OCI-M2 (cell line): ENCODE results near the gene KDM2A.

ENCODE experiments used
- DNase-seq: peaks from one replicate; lab custom pipeline; 2025; ENCODE audit not compliant: unreplicated experiment; lab: John Stamatoyannopoulos, UW

The KDM2A gene

DNA sequence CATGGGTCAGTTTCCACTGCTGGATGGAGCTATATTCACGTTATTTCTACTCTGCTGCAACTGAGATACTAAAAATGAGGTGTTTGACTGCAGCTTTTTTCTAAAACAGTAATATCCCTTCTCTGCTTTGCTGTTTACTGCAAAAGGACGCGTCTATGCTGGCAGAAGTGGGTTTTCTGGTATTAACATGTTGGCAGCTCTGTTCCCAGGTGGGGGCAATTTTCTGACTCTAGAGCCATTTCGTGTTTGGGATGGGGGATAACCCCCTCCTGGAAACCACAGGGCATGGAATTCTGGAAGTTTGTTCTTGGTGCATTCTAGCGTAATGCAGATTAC, 152.1 kb downstream of the KDM2A start:
- DNase-seq = no peak

DNA sequence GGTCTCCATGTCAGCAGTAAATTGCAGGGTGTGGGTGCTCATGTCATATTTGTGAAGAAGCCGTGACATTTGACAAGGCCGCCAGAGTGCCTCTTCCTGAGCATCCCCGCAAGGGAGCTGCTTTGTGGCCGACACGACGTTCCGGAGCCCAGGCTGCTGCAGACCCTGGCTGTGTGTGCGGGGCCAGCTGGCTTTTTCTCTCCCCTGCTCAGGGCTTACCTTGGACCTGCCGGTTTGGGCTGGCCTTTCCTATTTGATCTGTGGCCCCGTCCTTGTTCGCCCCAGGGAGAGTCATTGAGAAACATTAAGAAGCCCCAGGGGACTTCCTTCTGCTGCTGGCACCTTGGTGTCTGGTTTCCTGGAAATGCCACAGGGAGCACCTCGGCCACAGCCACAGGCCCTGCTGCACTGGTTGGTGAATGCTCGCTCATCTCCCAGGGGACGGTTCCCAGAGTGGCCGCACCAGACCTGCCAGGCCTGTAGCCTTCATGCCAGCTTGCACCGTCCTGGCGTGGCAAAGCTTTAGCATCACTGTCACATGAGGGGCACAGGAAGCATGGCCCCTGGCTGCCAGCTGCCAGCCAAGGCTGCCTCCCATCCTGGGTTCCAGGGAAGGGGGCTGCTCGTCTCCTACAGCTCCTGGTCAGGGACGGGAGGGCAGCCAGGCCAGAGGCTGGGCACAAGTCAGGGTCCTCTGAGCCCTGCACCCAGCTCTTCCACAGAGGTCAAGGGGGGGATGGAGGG, 152.7 kb downstream of the KDM2A start:
- no peak for DNase-seq

DNA sequence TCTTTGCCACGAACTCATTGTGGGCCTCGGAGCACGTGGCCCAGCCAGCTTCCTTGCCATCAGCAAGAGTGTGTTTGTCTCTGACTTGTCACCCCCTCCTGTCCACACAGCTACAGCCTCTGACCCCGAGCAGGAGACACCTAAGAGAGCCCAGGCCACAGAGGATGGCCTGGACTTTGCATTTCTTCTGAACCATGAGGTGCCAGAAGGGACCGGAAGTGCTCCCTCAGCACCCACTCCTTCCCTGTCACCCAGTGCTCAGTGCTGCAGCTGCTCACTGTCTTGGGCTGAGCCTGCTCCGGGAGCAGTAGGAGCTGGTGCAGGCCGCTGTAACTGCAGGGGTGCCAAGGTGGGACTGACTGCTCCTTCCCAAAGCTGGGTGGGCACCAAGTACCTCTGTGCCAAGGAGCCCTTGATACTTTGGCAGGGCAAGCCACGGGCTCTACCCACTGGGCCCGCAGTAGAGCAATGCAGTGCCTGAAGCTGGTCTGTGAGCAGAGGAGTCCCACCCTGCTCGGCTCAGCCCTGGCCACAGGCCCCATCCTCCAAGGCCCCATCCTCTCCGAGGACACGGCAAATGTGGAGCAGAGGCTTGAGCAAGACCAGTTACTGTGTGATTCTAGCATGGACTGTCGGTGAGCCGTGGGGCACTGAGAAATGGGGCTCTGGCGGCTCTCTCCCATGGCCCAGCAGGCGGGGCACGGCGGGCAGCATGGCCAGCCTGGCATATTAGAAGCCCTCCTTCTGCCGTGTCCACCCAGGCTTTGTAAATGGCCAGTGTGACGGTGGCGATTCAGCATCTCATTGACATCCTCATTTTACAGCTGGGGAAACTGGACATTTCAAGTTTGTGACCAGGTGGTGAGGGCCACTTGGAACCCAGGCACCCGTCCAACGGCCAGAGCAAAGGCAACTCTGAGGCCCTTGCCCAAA, 153.5 kb downstream of the KDM2A start:
- no peak for DNase-seq

DNA sequence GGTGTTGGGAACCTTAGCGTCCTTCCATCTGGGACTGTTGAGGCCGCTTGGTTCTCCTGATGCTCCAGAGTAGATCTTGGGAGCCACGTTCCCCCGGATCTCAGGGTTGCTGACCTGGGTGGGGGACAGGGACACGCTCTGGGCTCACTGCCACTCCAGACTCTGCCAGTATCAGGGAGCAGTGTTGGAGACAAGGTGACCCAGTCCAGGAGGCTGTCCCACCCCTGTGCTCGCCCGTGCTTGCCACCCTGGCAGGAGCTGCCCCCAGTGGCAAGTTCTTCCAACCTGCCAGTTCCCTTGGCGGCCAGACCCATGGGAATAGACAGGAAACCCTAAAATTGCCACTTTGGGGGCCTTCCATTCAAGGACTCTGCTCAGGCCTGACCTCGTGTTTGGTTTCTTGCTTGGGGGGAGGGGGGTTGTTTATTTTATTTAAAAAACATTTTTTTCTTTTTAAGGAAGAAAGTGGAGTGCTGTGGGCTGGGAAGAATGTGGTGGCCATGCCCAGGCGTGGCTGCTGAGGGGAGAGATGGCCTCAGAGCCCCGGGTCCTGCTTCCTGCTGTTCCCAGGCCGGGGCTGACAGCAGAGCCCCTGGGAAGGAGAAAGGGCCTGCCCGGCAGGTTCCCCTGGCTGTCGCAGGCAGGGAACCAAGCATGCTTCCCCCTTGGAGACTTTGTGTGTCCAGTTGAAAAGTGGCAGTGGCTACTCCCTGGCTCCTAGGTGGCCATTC, 154.4 kb downstream of the KDM2A start:
- no peak for DNase-seq

DNA sequence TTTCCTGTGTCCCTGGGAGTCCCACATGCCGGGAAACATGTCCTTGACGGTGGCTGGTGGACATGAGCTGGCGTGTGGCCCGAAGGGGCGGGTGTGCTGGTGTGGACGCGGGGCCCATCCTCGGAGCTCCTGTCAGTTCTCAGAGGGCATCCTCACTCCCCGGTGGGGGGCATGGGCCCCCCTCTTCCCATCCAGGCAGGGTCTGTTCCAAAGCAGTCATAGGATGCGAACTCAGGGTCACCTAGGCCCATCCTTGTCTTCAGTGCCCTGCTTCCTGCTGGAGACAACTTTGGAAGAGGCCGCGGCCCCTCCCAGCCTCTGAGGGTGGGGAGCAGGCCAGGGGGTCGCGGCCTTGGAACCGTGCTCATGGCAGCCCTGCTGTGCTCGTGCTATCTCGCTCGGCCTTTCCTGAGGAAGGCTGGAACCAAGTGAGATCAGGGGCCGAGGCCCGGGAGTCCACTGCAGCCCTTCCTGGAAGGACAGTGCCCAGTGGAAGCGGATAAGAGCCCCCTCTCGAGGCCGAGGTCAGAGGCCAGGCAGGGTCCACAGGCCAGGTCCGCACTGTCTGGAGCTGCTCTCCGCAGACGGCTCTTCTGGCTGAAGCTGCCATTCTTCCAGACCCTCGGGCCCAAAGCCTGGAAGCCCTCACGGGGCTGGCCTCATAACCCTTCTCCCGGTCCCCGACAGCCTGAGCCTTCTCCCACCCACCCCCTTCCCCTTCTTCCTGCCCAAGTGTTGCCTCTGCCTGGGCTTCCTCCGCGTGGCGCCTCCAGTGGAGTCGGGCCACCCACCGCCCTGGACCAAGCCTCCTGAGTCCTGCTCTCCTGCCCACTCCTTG, 155.9 kb downstream of the KDM2A start:
- no peak for DNase-seq

DNA sequence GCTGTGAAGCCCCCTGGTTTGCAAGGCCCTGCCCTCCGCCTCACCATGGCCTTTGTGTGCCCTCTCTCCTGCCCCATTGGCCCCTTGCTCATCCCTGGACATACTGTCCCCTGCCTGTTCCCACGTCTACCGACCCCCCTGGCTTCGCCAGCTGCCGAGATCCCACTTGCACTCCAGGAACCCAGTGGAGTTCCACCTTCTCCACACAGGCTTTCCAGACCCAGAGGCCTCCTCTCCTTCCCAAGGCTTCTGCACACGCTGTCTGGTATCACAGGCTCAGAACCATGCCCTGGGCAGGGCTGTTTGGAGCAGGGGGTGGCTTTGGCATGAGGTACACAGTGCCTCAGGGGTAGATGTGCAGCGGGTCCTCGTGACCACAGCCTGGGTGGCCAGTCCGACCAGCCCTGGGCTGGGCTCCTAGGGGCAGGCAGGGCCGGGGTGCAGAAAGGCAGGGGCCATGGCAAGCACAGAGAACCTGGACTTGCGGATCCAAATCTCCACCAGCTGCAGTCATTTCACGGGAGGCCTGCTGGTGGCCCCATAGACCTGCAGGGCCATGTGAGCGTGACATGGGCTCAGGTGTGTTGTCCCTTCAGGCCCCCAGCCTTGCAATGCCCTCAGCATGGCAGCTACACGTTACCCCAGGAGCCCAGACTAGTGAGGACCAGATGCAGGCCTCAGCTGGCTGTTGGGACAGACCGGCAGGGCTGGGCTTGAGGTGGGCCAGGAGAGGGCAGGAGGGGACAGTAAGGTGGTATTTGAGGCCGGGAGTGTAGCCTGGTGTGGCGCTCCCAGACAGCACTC, 156.7 kb downstream of the KDM2A start:
- no peak for DNase-seq

DNA sequence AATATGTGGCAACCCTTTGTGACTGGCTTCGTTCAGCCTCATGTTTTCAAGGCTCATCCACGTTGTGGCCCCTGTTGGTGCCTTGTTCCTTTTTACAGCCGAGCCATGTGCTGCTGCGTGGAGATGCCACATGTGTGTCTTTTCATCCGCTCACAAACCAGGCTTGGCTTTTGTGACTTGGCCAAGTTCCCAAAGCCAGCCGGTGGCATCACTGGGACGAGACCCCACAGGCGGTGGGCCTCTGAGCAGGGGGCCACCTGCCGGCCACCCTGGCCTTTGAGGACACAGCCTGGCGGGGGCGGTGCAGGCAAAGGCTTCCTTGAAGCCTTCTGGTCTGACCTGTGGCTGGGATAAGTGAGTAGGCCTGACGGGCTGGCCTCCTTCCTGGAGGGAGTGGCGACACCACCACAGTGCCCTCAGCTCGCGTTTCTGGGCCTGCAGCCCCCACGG, 157.7 kb downstream of the KDM2A start:
- DNase-seq = no peak

DNA sequence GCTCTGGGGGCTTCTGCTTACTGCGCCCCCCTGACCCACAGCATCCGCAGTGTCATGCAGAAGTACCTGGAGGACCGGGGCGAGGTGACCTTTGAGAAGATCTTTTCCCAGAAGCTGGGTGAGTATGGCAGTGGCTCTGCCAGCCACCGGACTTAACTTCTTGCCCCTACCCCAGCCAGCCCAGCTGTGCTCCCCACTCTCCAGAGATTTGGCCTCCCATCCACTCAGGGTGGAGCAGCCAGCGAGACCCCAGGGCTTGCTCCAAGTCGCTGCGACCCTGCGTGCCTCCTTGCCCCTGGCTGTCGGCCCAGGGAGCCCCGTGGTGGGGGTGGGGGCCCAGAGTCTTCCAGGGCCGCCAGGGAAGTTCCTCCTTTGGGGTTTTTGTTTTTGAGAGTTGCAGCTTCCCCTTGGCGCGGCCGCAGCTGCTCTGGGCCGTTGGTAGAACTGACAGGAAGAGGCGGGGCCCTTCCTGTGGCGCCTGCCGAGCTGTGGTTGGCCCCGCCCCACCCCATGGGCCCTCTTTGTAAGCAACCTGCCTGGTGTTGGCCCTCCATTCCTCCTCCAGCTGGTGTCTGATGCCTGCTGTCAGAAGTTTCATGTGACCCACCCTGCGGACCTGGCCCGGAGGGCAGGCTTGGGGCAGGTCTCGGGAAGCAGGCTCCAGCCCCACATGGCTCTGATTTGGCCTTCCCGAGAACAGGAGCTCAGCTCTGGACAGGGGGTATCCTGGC, 158.3 kb downstream of the KDM2A start:
- DNase-seq = peak; percentile 52

DNA sequence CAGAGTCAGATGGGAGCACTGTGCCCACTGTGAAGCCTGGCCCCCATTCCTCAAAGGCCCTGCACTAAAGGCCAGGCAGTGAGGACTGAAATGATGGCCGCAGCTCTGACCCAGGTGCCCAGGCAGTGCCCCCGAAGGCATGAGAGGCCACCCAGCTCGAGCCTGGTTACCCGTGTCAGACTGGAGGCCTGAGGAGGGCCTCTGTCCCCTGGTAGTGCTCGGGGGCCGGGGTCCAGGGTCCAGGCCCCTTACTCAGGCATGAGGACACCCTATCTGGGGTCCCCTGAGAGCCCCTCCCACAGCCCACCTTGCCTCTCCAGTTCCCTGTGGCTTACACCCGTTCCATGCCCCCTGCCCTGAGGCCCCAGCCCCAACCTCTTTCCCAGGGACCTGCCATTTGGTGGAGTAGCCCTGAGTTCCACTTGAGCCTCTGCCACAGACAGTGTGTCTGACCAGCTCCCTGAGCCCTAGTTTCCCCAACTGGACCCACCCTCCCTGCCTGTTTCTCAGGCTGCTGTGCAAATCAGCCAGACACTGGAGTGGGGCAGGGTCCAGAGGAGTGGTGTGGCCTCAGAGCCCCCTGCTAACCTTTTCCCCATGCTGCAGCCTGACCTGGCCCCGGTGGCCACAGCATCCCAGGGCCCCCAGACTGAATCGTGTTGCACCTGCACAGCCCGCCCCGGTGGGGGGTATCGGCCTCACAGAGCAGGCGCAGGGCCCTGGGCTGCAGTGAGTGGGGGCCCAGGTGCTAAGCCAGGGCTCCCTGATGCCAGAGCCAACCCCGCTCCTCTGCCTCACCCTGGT, 159.3 kb downstream of the KDM2A start:
- DNase-seq = no peak

DNA sequence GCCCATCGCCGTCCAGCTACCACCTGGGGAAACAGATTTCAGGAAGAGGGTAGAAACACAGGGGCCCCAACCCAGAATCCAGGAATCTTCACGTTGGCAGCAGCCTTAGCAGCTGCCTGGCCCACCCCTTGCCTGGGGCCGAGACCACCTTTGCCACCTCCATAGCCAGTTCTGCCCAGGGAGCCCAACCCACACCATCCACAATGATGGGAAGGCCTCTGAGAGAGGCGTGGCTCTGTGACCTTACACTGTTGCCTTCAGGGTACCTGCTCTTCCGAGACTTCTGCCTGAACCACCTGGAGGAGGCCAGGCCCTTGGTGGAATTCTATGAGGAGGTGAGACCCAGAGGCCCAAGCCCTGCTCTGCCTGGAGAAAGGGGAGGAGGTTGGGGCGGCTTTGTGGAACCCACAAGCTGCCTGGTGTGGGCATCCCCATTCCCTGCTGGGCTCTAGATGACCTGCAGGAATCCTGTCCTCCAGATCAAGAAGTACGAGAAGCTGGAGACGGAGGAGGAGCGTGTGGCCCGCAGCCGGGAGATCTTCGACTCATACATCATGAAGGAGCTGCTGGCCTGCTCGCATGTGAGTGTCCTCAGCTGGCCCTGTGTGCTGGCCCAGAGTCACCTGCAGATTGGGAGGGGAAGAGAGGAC, 160.0 kb downstream of the KDM2A start:
- no peak for DNase-seq

DNA sequence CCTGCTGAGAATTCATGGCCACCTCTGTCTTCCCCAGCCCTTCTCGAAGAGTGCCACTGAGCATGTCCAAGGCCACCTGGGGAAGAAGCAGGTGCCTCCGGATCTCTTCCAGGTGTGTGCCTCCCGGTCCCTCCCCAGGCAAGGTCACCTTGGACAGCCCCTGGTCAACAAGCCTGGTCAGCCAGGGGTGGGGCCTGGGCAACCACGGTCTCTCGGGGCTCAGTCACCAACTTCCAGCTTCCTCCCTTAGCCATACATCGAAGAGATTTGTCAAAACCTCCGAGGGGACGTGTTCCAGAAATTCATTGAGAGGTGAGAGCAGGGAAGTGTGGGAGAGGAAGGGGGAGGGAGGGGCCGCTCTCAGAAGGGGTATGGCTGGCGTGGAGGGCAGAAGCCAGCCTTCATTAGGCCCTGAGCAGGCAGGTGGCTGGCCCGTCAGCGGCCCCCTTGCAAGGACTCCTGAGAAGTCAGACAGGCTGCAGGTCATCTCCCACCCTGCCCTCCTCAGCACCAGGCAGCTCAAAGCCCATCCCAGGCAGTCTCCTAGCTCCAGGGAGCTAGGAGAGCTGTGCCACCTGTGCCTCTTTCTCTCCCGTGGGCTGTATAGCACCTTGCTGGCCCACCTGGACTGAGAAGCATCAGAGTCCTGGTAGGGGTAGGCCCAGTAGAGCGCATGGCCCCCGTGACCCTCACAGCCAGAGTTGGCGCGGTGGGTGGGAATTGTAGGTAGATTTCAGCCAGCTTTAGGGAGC, 160.7 kb downstream of the KDM2A start:
- DNase-seq = no peak

DNA sequence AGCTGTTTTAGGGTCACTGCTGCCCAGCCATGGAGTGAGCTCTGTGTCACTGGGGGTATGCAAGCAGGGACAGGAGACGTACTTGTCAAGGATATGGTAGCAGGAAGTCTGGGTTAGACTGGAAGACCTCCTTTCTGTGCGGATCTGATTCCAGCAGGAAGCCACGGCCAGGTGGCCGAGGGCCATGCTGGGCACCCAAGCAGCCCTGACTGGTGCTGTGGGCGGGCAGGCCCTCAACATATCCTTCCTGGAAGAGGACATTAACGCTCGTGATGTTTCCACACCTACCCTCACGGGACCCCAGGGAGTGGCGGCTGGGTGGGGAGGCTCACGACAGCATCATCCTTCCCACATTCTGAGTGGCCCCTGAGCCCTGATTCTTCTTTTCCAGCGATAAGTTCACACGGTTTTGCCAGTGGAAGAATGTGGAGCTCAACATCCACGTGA, 161.3 kb downstream of the KDM2A start:
- no peak for DNase-seq

DNA sequence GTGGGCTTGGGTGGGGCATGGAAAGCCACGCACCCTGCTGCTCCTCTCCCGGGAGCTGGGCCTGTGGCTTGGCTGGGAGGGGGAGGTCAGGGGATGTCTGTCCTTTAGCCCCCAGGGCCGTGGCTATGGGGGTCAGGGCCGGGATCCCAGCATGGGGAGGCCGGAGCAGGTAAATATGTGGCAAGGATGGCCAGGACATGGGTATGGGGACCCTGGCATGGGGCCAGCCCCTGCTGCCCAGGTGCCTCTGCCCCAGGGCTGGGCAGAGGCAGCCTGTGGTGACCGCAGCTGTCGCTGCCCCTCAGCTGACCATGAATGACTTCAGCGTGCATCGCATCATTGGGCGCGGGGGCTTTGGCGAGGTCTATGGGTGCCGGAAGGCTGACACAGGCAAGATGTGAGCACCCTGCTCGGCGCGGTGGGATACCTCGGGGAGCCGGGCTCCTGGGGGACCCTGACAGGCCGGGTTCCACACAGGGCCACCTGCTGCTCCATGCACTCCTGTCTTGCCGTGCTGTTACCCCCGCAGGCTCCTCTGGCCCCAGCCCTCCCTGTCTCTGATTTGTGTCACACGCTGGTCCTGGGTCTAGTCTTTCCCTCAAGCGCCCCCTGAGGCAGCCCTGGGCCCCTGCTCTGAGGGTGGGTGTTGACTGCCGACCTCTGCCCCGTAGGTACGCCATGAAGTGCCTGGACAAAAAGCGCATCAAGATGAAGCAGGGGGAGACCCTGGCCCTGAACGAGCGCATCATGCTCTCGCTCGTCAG, 161.9 kb downstream of the KDM2A start:
- no peak for DNase-seq

DNA sequence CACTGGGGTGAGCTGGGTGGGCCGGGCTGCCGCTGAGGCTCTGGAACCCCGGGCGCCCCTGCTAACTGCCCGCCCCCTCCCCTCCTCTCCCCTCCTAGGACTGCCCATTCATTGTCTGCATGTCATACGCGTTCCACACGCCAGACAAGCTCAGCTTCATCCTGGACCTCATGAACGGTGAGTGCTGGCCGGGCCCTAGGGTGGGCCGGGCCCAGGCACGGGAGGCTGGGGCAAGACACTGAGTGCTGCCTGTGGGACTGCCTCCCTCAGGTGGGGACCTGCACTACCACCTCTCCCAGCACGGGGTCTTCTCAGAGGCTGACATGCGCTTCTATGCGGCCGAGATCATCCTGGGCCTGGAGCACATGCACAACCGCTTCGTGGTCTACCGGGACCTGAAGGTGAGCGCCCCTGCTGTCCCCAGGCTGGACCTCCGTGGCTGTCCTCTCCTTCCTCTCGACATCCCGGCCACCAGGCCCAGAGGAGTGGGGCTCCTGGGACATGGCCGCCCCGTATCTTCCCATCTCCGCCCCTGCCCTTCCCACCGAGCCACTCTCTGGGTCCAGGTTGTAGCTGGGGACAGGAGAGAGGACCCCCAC, 162.6 kb downstream of the KDM2A start:
- no peak for DNase-seq

DNA sequence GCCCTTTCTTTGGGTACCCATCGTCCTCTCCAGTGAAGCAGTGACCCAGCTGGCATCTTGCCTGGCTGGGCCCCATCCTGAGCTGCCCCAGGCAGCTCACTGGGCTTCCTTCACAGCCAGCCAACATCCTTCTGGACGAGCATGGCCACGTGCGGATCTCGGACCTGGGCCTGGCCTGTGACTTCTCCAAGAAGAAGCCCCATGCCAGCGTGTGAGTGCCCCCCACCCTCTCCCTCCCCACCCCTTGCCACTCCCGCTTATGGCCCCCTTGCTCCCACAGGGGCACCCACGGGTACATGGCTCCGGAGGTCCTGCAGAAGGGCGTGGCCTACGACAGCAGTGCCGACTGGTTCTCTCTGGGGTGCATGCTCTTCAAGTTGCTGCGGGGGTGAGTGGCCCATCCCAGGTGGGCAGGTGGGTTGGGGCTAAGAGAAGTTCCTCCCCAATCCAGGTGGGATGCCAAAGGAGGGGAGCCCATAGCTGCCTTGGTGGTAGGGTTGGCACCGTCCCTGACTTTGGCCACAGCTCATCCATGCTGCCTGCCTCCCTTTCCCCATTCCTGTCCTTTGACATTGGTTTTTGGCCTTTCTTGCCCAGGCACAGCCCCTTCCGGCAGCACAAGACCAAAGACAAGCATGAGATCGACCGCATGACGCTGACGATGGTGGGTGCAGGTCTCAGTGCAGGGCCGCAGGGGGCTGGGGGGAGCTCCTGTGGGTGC, 163.3 kb downstream of the KDM2A start:
- no peak for DNase-seq
